ENCODE data around the gene SORL1. TPM values are rescaled to one million over a fixed set of nuclear protein-coding genes. Genes with fewer than 3 reads are reported as not detected.

SORL1 gene
- total RNA-seq, 1 experiment from 2014 or later, result 68.3 TPM

DNA sequence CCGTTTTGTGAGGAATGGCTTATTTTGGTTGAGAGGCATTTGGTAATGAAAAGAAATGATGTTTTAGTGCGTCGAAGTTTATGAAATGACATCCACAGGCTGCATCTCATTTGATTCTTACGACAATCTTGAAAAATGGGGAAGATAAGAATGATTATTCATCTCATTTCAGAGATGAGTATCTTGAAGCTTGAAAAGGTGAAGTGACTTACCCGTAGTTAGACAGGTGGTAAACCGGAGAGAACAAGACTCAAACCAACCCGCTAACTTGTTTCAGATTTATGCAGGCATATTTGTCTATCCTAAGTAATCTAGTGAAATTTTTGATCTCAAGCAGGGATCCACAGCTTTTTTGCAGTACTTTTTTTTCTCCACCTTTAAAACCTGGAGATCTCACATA is 9.7 kb downstream of the SORL1 start:
- Histone ChIP-seq H3K18ac (ENCODE audit: insufficient read length, low read depth, low read length) (no peak overlapping the region), H3K9me3 (ENCODE audit: control insufficient read depth, low read depth, low read length) (no peaks in the 10 kb centered on the region), H3K27me3 (ENCODE audit: insufficient read depth, low read length) (no peaks in the 10 kb centered on the region), H3K4me1 (ENCODE audit: insufficient read depth, low read length) (peaks cover 34% of the 10 kb centered on the region; the same call in 1 of the 2 replicates), H2BK20ac (ENCODE audit: low read depth, low read length, poor library complexity, severe bottlenecking) (no peak overlapping the region), H3K14ac (ENCODE audit: insufficient read depth, low read length) (no peak overlapping the region), H3K27ac (ENCODE audit: insufficient read length, low read depth, low read length) (no peak overlapping the region), H3K79me2 (ENCODE audit: insufficient read depth, low read length) (peaks cover 20% of the 10 kb centered on the region; the same call in 1 of the 2 replicates), H3T11ph (ENCODE audit: low read length) (no peak overlapping the region), H2BK120ac (ENCODE audit: low read depth, low read length, poor library complexity, severe bottlenecking) (no peak overlapping the region), H3K4ac (ENCODE audit: low read depth, low read length) (no peak overlapping the region), H4K5ac (ENCODE audit: insufficient read length, low read depth, low read length) (no peak overlapping the region), H2AK5ac (ENCODE audit: insufficient read length, low read length) (no peak overlapping the region), H4K8ac (replicated peaks; ENCODE audit: insufficient read length, low read depth, low read length) (no peak overlapping the region), H3K4me2 (ENCODE audit: insufficient read depth, insufficient read length, low read length) (no peak overlapping the region), H4K20me1 (ENCODE audit: control insufficient read depth, insufficient read depth, insufficient read length) (no peaks in the 10 kb centered on the region), H2BK12ac (ENCODE audit: insufficient read length, low read depth, low read length) (no peak overlapping the region), H3K79me1 (ENCODE audit: insufficient read depth, low read depth, low read length, poor library complexity, severe bottlenecking) (peaks cover 4% of the 10 kb centered on the region), H3K23ac (ENCODE audit: insufficient read length, low read depth, low read length) (no peak overlapping the region), H3K9ac (ENCODE audit: extremely low read depth, insufficient read length, low read length) (no peak overlapping the region), H3K23me2 (ENCODE audit: insufficient read length, low read depth, low read length, poor library complexity, severe bottlenecking) (no peaks in the 10 kb centered on the region), H2BK15ac (ENCODE audit: low read depth, low read length) (no peak overlapping the region), H4K91ac (ENCODE audit: insufficient read length, low read depth, low read length) (no peak overlapping the region), H2AFZ (ENCODE audit: low read length) (no peak overlapping the region), H2BK5ac (ENCODE audit: insufficient read length, low read length) (no peak overlapping the region), H3K56ac (ENCODE audit: insufficient read length, low read depth, low read length) (no peak overlapping the region)
- TF ChIP-seq CTCF (conservative IDR thresholded peaks at IDR 0.05), result no peak
- Mint-ChIP-seq H3K4me3 (no peak overlapping the region), H3K9me3 (no peaks in the 10 kb centered on the region), H3K4me1 (peaks cover 87 to 90% of the 10 kb centered on the region in 2 experiments), H3K27me3 (ENCODE audit: low read depth) (no peaks in the 10 kb centered on the region), H3K27ac (peak overlapping the region in 1 of 3 experiments; percentile 42; a peak in 2 of 7 replicates), H3K36me3 (ENCODE audit: insufficient read depth in 1 of 3, low read depth in 3 of 3) (peaks cover 5 to 6% (median 6%) of the 10 kb centered on the region in 3 experiments)
- DNase-seq, result no peak
- WGBS (ENCODE audit: extremely low coverage, insufficient read length, low lambda C conversion rate), result 100% methylated on average over 3 of the region's 7 CpGs

Measured in H9 (cell line).